ENCODE data around the gene RBMS1. TPM values are rescaled to one million over a fixed set of nuclear protein-coding genes. Genes with fewer than 3 reads are reported as not detected.
A peak's percentile ranks its signal among the peaks of the same experiment; 100 is the strongest.

RBMS1 gene
- total and polyA plus RNA-seq, 2 of the 13 experiments (the other 11 are each of a cell fraction or from before 2014, with no cell fraction given) = 55.5 to 110 TPM

DNA sequence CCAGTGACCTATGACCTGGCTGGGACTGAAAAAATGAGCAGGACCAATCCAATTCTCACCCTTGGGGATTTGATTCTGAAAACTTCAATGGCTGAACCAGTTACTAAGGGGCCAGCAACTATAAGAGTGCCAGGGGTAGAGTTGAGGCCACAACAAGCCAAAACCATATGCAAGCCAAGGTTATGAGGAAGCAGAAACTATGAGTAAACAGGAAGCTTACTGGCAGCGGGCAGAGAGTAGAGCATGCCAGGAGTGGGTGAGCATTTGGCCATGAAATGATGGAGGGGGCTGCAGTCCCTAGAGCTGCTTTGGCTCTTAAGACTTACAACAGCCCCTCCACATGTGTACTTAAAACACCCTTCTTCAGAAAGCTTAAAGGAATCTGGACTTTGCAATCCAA lies 82.4 kb downstream of the RBMS1 start:
- intact Hi-C loops (cut with micrococcal nuclease; ENCODE audit: unreplicated experiment) = no loop called here
- H4K20me1 ChIP-seq (ENCODE audit: insufficient read depth, low read length) = peaks cover 43% of the 10 kb centered on the region
- FAIRE-seq (no peak), ATAC-seq (no peak), DNase-seq (ENCODE audit: low spot score) (no peak)
- in situ Hi-C loops (cut with HindIII; ENCODE audit: extremely low pct_ligation_motif_present, low pct_unique_long_range_greater_than_20kb) = no loop called here
- TF ChIP-seq, protein P1, sequence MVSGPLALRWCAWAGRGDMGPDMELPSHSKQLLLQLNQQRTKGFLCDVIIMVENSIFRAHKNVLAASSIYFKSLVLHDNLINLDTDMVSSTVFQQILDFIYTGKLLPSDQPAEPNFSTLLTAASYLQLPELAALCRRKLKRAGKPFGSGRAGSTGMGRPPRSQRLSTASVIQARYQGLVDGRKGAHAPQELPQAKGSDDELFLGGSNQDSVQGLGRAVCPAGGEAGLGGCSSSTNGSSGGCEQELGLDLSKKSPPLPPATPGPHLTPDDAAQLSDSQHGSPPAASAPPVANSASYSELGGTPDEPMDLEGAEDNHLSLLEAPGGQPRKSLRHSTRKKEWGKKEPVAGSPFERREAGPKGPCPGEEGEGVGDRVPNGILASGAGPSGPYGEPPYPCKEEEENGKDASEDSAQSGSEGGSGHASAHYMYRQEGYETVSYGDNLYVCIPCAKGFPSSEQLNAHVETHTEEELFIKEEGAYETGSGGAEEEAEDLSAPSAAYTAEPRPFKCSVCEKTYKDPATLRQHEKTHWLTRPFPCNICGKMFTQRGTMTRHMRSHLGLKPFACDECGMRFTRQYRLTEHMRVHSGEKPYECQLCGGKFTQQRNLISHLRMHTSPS (CRISPR knock-in tag; IDR thresholded peaks at IDR 0.05; ENCODE audit: low read depth) = peak; percentile 24; the same call in 1 of the 2 replicates
- TF ChIP-seq, protein P2, sequence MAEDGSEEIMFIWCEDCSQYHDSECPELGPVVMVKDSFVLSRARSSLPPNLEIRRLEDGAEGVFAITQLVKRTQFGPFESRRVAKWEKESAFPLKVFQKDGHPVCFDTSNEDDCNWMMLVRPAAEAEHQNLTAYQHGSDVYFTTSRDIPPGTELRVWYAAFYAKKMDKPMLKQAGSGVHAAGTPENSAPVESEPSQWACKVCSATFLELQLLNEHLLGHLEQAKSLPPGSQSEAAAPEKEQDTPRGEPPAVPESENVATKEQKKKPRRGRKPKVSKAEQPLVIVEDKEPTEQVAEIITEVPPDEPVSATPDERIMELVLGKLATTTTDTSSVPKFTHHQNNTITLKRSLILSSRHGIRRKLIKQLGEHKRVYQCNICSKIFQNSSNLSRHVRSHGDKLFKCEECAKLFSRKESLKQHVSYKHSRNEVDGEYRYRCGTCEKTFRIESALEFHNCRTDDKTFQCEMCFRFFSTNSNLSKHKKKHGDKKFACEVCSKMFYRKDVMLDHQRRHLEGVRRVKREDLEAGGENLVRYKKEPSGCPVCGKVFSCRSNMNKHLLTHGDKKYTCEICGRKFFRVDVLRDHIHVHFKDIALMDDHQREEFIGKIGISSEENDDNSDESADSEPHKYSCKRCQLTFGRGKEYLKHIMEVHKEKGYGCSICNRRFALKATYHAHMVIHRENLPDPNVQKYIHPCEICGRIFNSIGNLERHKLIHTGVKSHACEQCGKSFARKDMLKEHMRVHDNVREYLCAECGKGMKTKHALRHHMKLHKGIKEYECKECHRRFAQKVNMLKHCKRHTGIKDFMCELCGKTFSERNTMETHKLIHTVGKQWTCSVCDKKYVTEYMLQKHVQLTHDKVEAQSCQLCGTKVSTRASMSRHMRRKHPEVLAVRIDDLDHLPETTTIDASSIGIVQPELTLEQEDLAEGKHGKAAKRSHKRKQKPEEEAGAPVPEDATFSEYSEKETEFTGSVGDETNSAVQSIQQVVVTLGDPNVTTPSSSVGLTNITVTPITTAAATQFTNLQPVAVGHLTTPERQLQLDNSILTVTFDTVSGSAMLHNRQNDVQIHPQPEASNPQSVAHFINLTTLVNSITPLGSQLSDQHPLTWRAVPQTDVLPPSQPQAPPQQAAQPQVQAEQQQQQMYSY (CRISPR knock-in tag; IDR thresholded peaks at IDR 0.05) = no peak
- TF ChIP-seq SSRP1 (CRISPR knock-in tag; IDR thresholded peaks at IDR 0.05) = 0 out of 2 replicates have a peak, but pooled peaks have one; percentile 42
- no peak for TF ChIP-seq ZNF598 (CRISPR knock-in tag; IDR thresholded peaks at IDR 0.05; ENCODE audit: borderline replicate concordance)
- TF ChIP-seq, protein P3, sequence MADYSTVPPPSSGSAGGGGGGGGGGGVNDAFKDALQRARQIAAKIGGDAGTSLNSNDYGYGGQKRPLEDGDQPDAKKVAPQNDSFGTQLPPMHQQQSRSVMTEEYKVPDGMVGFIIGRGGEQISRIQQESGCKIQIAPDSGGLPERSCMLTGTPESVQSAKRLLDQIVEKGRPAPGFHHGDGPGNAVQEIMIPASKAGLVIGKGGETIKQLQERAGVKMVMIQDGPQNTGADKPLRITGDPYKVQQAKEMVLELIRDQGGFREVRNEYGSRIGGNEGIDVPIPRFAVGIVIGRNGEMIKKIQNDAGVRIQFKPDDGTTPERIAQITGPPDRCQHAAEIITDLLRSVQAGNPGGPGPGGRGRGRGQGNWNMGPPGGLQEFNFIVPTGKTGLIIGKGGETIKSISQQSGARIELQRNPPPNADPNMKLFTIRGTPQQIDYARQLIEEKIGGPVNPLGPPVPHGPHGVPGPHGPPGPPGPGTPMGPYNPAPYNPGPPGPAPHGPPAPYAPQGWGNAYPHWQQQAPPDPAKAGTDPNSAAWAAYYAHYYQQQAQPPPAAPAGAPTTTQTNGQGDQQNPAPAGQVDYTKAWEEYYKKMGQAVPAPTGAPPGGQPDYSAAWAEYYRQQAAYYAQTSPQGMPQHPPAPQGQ (CRISPR knock-in tag; IDR thresholded peaks at IDR 0.05; ENCODE audit: borderline replicate concordance) = no peak
- TF ChIP-seq NR2F6 (IDR thresholded peaks at IDR 0.05) = peak; percentile 15; the same call in 1 of the 2 replicates
- no peak; the same call in 1 of the 2 replicates for TF ChIP-seq NR2F6 (CRISPR knock-in tag; IDR thresholded peaks at IDR 0.05)
- TF ChIP-seq, protein P4, sequence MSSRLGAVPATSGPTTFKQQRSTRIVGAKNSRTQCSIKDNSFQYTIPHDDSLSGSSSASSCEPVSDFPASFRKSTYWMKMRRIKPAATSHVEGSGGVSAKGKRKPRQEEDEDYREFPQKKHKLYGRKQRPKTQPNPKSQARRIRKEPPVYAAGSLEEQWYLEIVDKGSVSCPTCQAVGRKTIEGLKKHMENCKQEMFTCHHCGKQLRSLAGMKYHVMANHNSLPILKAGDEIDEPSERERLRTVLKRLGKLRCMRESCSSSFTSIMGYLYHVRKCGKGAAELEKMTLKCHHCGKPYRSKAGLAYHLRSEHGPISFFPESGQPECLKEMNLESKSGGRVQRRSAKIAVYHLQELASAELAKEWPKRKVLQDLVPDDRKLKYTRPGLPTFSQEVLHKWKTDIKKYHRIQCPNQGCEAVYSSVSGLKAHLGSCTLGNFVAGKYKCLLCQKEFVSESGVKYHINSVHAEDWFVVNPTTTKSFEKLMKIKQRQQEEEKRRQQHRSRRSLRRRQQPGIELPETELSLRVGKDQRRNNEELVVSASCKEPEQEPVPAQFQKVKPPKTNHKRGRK (CRISPR knock-in tag; IDR thresholded peaks at IDR 0.05) = no peak
- TF ChIP-seq, protein P5, sequence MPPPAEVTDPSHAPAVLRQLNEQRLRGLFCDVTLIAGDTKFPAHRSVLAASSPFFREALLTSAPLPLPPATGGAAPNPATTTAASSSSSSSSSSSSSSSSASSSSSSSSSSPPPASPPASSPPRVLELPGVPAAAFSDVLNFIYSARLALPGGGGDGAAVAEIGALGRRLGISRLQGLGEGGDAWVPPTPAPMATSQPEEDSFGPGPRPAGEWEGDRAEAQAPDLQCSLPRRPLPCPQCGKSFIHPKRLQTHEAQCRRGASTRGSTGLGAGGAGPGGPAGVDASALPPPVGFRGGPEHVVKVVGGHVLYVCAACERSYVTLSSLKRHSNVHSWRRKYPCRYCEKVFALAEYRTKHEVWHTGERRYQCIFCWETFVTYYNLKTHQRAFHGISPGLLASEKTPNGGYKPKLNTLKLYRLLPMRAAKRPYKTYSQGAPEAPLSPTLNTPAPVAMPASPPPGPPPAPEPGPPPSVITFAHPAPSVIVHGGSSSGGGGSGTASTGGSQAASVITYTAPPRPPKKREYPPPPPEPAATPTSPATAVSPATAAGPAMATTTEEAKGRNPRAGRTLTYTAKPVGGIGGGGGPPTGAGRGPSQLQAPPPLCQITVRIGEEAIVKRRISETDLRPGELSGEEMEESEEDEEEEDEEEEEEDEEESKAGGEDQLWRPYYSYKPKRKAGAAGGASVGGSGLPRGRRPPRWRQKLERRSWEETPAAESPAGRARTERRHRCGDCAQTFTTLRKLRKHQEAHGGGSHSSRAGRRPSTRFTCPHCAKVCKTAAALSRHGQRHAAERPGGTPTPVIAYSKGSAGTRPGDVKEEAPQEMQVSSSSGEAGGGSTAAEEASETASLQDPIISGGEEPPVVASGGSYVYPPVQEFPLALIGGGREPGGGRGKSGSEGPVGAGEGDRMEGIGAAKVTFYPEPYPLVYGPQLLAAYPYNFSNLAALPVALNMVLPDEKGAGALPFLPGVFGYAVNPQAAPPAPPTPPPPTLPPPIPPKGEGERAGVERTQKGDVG (CRISPR knock-in tag; IDR thresholded peaks at IDR 0.05; ENCODE audit: borderline replicate concordance) = no peak
- no peak for TF ChIP-seq ZNF674 (CRISPR knock-in tag; IDR thresholded peaks at IDR 0.05; ENCODE audit: low read depth)
- POLR2A ChIA-PET = no interaction called here
- CTCF ChIA-PET (ENCODE audit: low intra/inter-chr PET ratio, low total read pairs) = no interaction called here
- BruUV-seq (replicated peaks) = no TSS peak
- no peak overlapping the region for H2AFZ ChIP-seq (ENCODE audit: low read length)
- H3K36me3 ChIP-seq (replicated peaks in 1 of 2; ENCODE audit: control insufficient read depth in 1 of 2, insufficient read depth in 2 of 2, low read length in 2 of 2) = no peaks in the 10 kb centered on the region
- no peak overlapping the region for H3K9ac ChIP-seq (ENCODE audit: insufficient read depth, low read depth, low read length)
- no peak overlapping the region for H3K4me3 ChIP-seq (replicated peaks in 1 of 3; ENCODE audit: insufficient read depth in 1 of 3, low read depth in 2 of 3, low read length in 3 of 3)
- no peak overlapping the region for H3K4me2 ChIP-seq (ENCODE audit: low read depth, low read length)
- H3K9me3 ChIP-seq (ENCODE audit: low read length) = no peaks in the 10 kb centered on the region
- H3K27me3 ChIP-seq (ENCODE audit: control insufficient read depth in 1 of 2, insufficient read depth in 2 of 2, low read length in 2 of 2) = no peaks in the 10 kb centered on the region; a peak in 1 of 5 replicates
- no peak overlapping the region for H3K27ac ChIP-seq (ENCODE audit: extremely low read length, insufficient read depth, low read length)
- H3K79me2 ChIP-seq (ENCODE audit: insufficient read depth, low read length) = peaks cover 6% of the 10 kb centered on the region
- H3K4me1 ChIP-seq (ENCODE audit: insufficient read depth, low read length) = peaks cover 34% of the 10 kb centered on the region
- 100% methylated on average over 1 of the region's 1 CpG for WGBS (ENCODE audit: low lambda C conversion rate)

All from HepG2 (cell line).